Left kidney (tissue), 1 donor: ENCODE results near the gene KLLN. TPM values are rescaled to one million over a fixed set of nuclear protein-coding genes. Genes with fewer than 3 reads are reported as not detected.

Experiments
- polyA plus RNA-seq: library from polyadenylated mRNA; unstranded; fragments of 120-200 nt; gene quantifications from one replicate; pipeline ENCODE4 v1.2.1, GENCODE V29; 2013; ENCODE audit not compliant: insufficient read length

KLLN gene
- polyA plus RNA-seq, 1 donor: 1.5 TPM

Other genes starting within 250 kb of the KLLN start
- 37.2 TPM for gene PAPSS2, start 203.7 kb downstream of the KLLN start, polyA plus RNA-seq
- 69.1 TPM for gene ATAD1, start 45.3 kb downstream of the KLLN start, polyA plus RNA-seq
- gene PTEN, start 92 bp upstream of the KLLN start, polyA plus RNA-seq: 77.3 TPM